Panc1 (cell line): Measurements from ENCODE around the gene BBX.

ENCODE experiments used
- CTCF ChIP-seq: fragments of 450-650 bp; IDR thresholded peaks from 2 replicates; pipeline ENCODE4 v1.5.1; 2017; ENCODE audit warnings: mild to moderate bottlenecking
- POLR2AphosphoS5 ChIP-seq: IDR thresholded peaks from 2 replicates; pipeline ENCODE4 v1.6.1; 2012; ENCODE audit warnings: mild to moderate bottlenecking, low read depth, low read length, moderate library complexity
- REST ChIP-seq, 2 experiments: IDR thresholded peaks; 2 replicates each; pipeline ENCODE4 v1.6.1; 2011 to 2012; ENCODE audit warnings: low read depth in 2 of 2, control low read depth in 1 of 2, low read length in 1 of 2, mild to moderate bottlenecking in 1 of 2, moderate library complexity in 1 of 2; ENCODE audit not compliant: insufficient read depth in 1 of 2
- SIN3A ChIP-seq: IDR thresholded peaks from 2 replicates; pipeline ENCODE4 v1.6.1; 2012; ENCODE audit warnings: low read depth, mild to moderate bottlenecking, low read length, moderate library complexity, borderline replicate concordance; ENCODE audit not compliant: insufficient read depth

- TF ChIP-seq CTCF (no peak), POLR2AphosphoS5 (no peak), SIN3A (no peak), REST (IDR thresholded peaks at IDR 0.05; ENCODE audit: insufficient read depth in 1 of 2, low read depth in 2 of 2, low read length in 1 of 2) (no peak)
These were observed 73.9 kb downstream of the BBX start for GRCh38 chr3:107596639-107597038.
